ENCODE data around the gene GARIN5B.
"Not testable (repeated sequence)": the region's sequence is repeated elsewhere in the genome, so short reads cannot be mapped to it uniquely, and the experiment has no call there.

GARIN5B gene
- total RNA-seq: 0 to 0.17 (median 0) reads per million in 3 donors

GRCh38 chr19:55362990-55363716 is at the start of gene GARIN5B:
GARIN5B (minus strand) TSS chr19:55363260; CDS start chr19:55363066, 194 bp downstream.
- peaks cover 3% of the 10 kb centered on the region for H3K27me3 ChIP-seq (replicated peaks; ENCODE audit: control insufficient read depth, insufficient read depth, low read length, poor library complexity, severe bottlenecking)
- no peaks in the 10 kb centered on the region for H3K4me1 ChIP-seq (ENCODE audit: control insufficient read depth, insufficient read depth, low read length, poor library complexity, severe bottlenecking)
- no peak for DNase-seq
- no peak within 1 kb of the TSS for H3K27ac ChIP-seq (ENCODE audit: insufficient read depth, low read length, poor library complexity, severe bottlenecking)
- no peak within 1 kb of the TSS for H3K4me3 ChIP-seq (ENCODE audit: insufficient read depth, low read depth, low read length, poor library complexity, severe bottlenecking)
- H3K9me3 ChIP-seq (ENCODE audit: control insufficient read depth, low read length): no peaks in the 10 kb centered on the region
- no peaks in the 10 kb centered on the region for H3K36me3 ChIP-seq (ENCODE audit: control insufficient read depth, insufficient read depth, low read length)

- Histone ChIP-seq H3K27me3 (replicated peaks; ENCODE audit: control insufficient read depth, insufficient read depth, low read length, poor library complexity, severe bottlenecking) (no peaks in the 10 kb centered on the region), H3K27ac (ENCODE audit: insufficient read depth, low read length, poor library complexity, severe bottlenecking) (no peak overlapping the region), H3K36me3 (ENCODE audit: control insufficient read depth, insufficient read depth, low read length) (peaks cover 9% of the 10 kb centered on the region), H3K4me1 (ENCODE audit: control insufficient read depth, insufficient read depth, low read length, poor library complexity, severe bottlenecking) (peaks cover 14% of the 10 kb centered on the region), H3K4me3 (ENCODE audit: insufficient read depth, low read depth, low read length, poor library complexity, severe bottlenecking) (no peak overlapping the region), H3K9me3 (ENCODE audit: control insufficient read depth, low read length) (no peaks in the 10 kb centered on the region)
- DNase-seq: no peak
Measured at GRCh38 chr19:55410168-55410567, 47.1 kb upstream of the GARIN5B start.

GRCh38 chr19:55409179-55409578 is 46.1 kb upstream of the GARIN5B start:
- not testable (repeated sequence) for H3K9me3 ChIP-seq (ENCODE audit: control insufficient read depth, low read length); H3K36me3 ChIP-seq (ENCODE audit: control insufficient read depth, insufficient read depth, low read length); H3K4me3 ChIP-seq (ENCODE audit: insufficient read depth, low read depth, low read length, poor library complexity, severe bottlenecking); H3K27ac ChIP-seq (ENCODE audit: insufficient read depth, low read length, poor library complexity, severe bottlenecking); DNase-seq; H3K27me3 ChIP-seq (replicated peaks; ENCODE audit: control insufficient read depth, insufficient read depth, low read length, poor library complexity, severe bottlenecking)
- H3K4me1 ChIP-seq (ENCODE audit: control insufficient read depth, insufficient read depth, low read length, poor library complexity, severe bottlenecking): peaks cover 14% of the 10 kb centered on the region

GRCh38 chr19:55408533-55408872 is 45.4 kb upstream of the GARIN5B start:
- peaks cover 9% of the 10 kb centered on the region for H3K36me3 ChIP-seq (ENCODE audit: control insufficient read depth, insufficient read depth, low read length)
- H3K4me1 ChIP-seq (ENCODE audit: control insufficient read depth, insufficient read depth, low read length, poor library complexity, severe bottlenecking): peaks cover 14% of the 10 kb centered on the region
- no peaks in the 10 kb centered on the region for H3K27me3 ChIP-seq (replicated peaks; ENCODE audit: control insufficient read depth, insufficient read depth, low read length, poor library complexity, severe bottlenecking)
- peak overlapping the region; percentile 28 for H3K4me3 ChIP-seq (ENCODE audit: insufficient read depth, low read depth, low read length, poor library complexity, severe bottlenecking)
- H3K9me3 ChIP-seq (ENCODE audit: control insufficient read depth, low read length): no peaks in the 10 kb centered on the region
- H3K27ac ChIP-seq (ENCODE audit: insufficient read depth, low read length, poor library complexity, severe bottlenecking): peak overlapping the region; percentile 97
- no peak for DNase-seq

GRCh38 chr19:55407800-55408532 is 44.9 kb upstream of the GARIN5B start:
- peak; percentile 95 to 97 (median 96) for DNase-seq
- H3K4me1 ChIP-seq (ENCODE audit: control insufficient read depth, insufficient read depth, low read length, poor library complexity, severe bottlenecking): peaks cover 14% of the 10 kb centered on the region
- H3K27ac ChIP-seq (ENCODE audit: insufficient read depth, low read length, poor library complexity, severe bottlenecking): peak overlapping the region; percentile 97
- peaks cover 14% of the 10 kb centered on the region for H3K36me3 ChIP-seq (ENCODE audit: control insufficient read depth, insufficient read depth, low read length)
- H3K4me3 ChIP-seq (ENCODE audit: insufficient read depth, low read depth, low read length, poor library complexity, severe bottlenecking): peak overlapping the region; percentile 85
- H3K27me3 ChIP-seq (replicated peaks; ENCODE audit: control insufficient read depth, insufficient read depth, low read length, poor library complexity, severe bottlenecking): no peaks in the 10 kb centered on the region
- H3K9me3 ChIP-seq (ENCODE audit: control insufficient read depth, low read length): no peaks in the 10 kb centered on the region

GRCh38 chr19:55407550-55407799 is 44.4 kb upstream of the GARIN5B start, which contains the start of gene UBE2S:
UBE2S (minus strand) TSS chr19:55407788; CDS start chr19:55407589, 199 bp downstream.
- DNase-seq; H3K27me3 ChIP-seq (replicated peaks; ENCODE audit: control insufficient read depth, insufficient read depth, low read length, poor library complexity, severe bottlenecking); H3K9me3 ChIP-seq (ENCODE audit: control insufficient read depth, low read length): not testable (repeated sequence)
- Histone ChIP-seq H3K27ac (ENCODE audit: insufficient read depth, low read length, poor library complexity, severe bottlenecking) (peak within 1 kb of the TSS; percentile 97), H3K4me1 (ENCODE audit: control insufficient read depth, insufficient read depth, low read length, poor library complexity, severe bottlenecking) (peaks cover 14% of the 10 kb centered on the region), H3K36me3 (ENCODE audit: control insufficient read depth, insufficient read depth, low read length) (peaks cover 19% of the 10 kb centered on the region), H3K4me3 (ENCODE audit: insufficient read depth, low read depth, low read length, poor library complexity, severe bottlenecking) (peak within 1 kb of the TSS; percentile 85)

GRCh38 chr19:55406826-55407549 is 43.9 kb upstream of the GARIN5B start:
- peak in 2 of 3 donors; percentile 5 to 27 for DNase-seq

DNA sequence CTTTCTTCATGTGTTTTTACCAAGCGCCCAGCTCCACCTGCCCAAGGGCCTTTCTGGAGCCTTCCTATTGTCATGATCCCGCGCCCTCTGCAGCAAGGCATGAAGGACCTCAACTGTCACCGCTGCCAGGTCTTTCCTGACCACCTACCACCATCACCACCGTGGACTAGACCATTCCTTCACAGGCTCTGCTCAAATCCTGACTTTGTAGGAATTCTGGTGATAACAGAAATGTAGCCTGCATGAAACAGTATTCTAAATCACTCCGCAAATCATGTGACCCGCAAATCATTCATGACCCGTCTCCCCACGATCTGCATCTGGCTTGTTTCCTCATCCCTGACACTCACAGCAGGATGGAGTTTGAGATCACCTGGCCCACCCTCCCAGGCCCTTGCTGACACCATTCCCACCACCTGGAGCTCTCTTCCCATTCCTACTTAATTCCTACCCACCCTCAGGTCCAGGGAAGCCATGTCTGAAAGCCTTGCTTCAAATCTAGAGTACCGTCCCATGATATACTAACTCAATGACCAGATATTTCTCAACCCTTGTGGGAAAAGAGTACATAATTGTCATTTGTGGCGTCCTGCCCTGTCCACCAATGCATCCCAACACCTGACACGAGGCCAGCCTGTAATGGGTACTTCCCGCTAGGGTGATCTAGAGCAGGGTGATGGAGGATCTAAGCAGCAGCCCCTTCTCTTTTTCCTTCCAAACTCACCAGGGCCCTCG is 43.2 kb upstream of the GARIN5B start:
- no peak overlapping the region for H3K27ac ChIP-seq (ENCODE audit: insufficient read depth, low read length, poor library complexity, severe bottlenecking)
- no peaks in the 10 kb centered on the region for H3K27me3 ChIP-seq (replicated peaks; ENCODE audit: control insufficient read depth, insufficient read depth, low read length, poor library complexity, severe bottlenecking)
- no peaks in the 10 kb centered on the region for H3K9me3 ChIP-seq (ENCODE audit: control insufficient read depth, low read length)
- DNase-seq: no peak
- peaks cover 14% of the 10 kb centered on the region for H3K4me1 ChIP-seq (ENCODE audit: control insufficient read depth, insufficient read depth, low read length, poor library complexity, severe bottlenecking)
- peaks cover 29% of the 10 kb centered on the region for H3K36me3 ChIP-seq (ENCODE audit: control insufficient read depth, insufficient read depth, low read length)
- peak overlapping the region; percentile 85 for H3K4me3 ChIP-seq (ENCODE audit: insufficient read depth, low read depth, low read length, poor library complexity, severe bottlenecking)

More at GRCh38 chr19:55406826-55407549, 43.9 kb upstream of the GARIN5B start:
- H3K27ac ChIP-seq (ENCODE audit: insufficient read depth, low read length, poor library complexity, severe bottlenecking): peak overlapping the region; percentile 97
- peaks cover 24% of the 10 kb centered on the region for H3K36me3 ChIP-seq (ENCODE audit: control insufficient read depth, insufficient read depth, low read length)
- H3K27me3 ChIP-seq (replicated peaks; ENCODE audit: control insufficient read depth, insufficient read depth, low read length, poor library complexity, severe bottlenecking): no peaks in the 10 kb centered on the region
- H3K9me3 ChIP-seq (ENCODE audit: control insufficient read depth, low read length): no peaks in the 10 kb centered on the region
- H3K4me1 ChIP-seq (ENCODE audit: control insufficient read depth, insufficient read depth, low read length, poor library complexity, severe bottlenecking): peaks cover 14% of the 10 kb centered on the region
- H3K4me3 ChIP-seq (ENCODE audit: insufficient read depth, low read depth, low read length, poor library complexity, severe bottlenecking): peak overlapping the region; percentile 85

GRCh38 chr19:55405638-55406037 is 42.6 kb upstream of the GARIN5B start:
- Histone ChIP-seq H3K36me3 (ENCODE audit: control insufficient read depth, insufficient read depth, low read length) (peaks cover 33% of the 10 kb centered on the region), H3K4me1 (ENCODE audit: control insufficient read depth, insufficient read depth, low read length, poor library complexity, severe bottlenecking) (peaks cover 14% of the 10 kb centered on the region), H3K4me3 (ENCODE audit: insufficient read depth, low read depth, low read length, poor library complexity, severe bottlenecking) (no peak overlapping the region), H3K27me3 (replicated peaks; ENCODE audit: control insufficient read depth, insufficient read depth, low read length, poor library complexity, severe bottlenecking) (no peaks in the 10 kb centered on the region), H3K9me3 (ENCODE audit: control insufficient read depth, low read length) (no peaks in the 10 kb centered on the region), H3K27ac (ENCODE audit: insufficient read depth, low read length, poor library complexity, severe bottlenecking) (no peak overlapping the region)
- DNase-seq: no peak

Data from effector memory CD4-positive, alpha-beta T cell (primary cell).